Measurements from ENCODE around the gene CEP63. TPM values are rescaled to one million over a fixed set of nuclear protein-coding genes. Genes with fewer than 3 reads are reported as not detected.

Gene CEP63
- total and polyA plus RNA-seq, 2 of the 8 experiments (the other 6 are each of a cell fraction or from before 2014, with no cell fraction given), result 5.3 to 18.2 TPM

DNA sequence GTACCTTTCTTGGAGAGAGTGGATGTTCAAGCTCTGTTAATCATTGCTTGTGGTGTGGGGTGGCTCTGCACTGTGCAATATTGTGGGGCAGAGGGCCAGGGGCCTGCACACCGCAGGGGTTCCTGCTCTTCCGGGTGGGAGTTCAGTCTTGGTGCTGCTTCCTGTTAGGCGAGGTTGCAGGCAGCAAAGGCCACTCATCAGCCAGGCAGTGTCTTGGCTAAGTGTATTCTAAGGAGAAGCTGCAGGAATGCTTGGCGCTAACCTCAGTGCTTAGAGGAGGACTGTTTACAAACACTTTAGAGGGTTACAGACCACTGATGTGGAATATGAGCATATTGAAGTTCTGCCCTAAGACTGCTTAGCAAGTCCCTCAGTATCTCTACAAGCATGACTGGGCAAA, 81.7 kb downstream of the CEP63 start:
- no peak overlapping the region for H3K18ac ChIP-seq (ENCODE audit: extremely low read depth, low read length)
- H2BK12ac ChIP-seq (ENCODE audit: low read depth, low read length), result no peak overlapping the region
- H4K20me1 ChIP-seq (replicated peaks in 1 of 2; ENCODE audit: control insufficient read depth in 1 of 2, insufficient read depth in 2 of 2, low read length in 2 of 2), result no peaks in the 10 kb centered on the region
- H2BK5ac ChIP-seq (ENCODE audit: low read depth, low read length), result no peak overlapping the region
- H2AK5ac ChIP-seq (ENCODE audit: low read depth, low read length), result no peak overlapping the region
- no peak overlapping the region for H3K4me3 ChIP-seq (ENCODE audit: extremely low read depth in 1 of 4, insufficient read depth in 2 of 4, low read depth in 3 of 4, low read length in 4 of 4)
- no peak overlapping the region for H2AFZ ChIP-seq (ENCODE audit: low read length)
- H3K9ac ChIP-seq (replicated peaks in 1 of 4; ENCODE audit: extremely low read depth in 1 of 4, low read depth in 3 of 4, low read length in 3 of 4), result no peak overlapping the region
- no peaks in the 10 kb centered on the region for H3K79me1 ChIP-seq (ENCODE audit: low read depth, low read length)
- no peaks in the 10 kb centered on the region for H3K4me1 ChIP-seq (replicated peaks in 1 of 4; ENCODE audit: control insufficient read depth in 3 of 4, insufficient read depth in 4 of 4, low read length in 3 of 4)
- H3K27me3 ChIP-seq (replicated peaks in 1 of 4; ENCODE audit: control insufficient read depth in 3 of 4, extremely low read depth in 1 of 4, insufficient read depth in 3 of 4, low read length in 3 of 4), result no peaks in the 10 kb centered on the region
- H3K9me3 ChIP-seq (ENCODE audit: insufficient read depth in 2 of 2, low read depth in 1 of 2, low read length in 1 of 2), result peaks cover 16 to 17% of the 10 kb centered on the region in 2 experiments
- TF ChIP-seq, protein P1, sequence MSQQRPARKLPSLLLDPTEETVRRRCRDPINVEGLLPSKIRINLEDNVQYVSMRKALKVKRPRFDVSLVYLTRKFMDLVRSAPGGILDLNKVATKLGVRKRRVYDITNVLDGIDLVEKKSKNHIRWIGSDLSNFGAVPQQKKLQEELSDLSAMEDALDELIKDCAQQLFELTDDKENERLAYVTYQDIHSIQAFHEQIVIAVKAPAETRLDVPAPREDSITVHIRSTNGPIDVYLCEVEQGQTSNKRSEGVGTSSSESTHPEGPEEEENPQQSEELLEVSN (IDR thresholded peaks at IDR 0.05), result no peak
- TF ChIP-seq RBBP5 (IDR thresholded peaks at IDR 0.05; ENCODE audit: borderline replicate concordance, low read depth, low read length) (no peak), POLR2AphosphoS5 (IDR thresholded peaks at IDR 0.05; ENCODE audit: low read depth, low read length) (no peak), KDM1A (IDR thresholded peaks at IDR 0.05; ENCODE audit: borderline replicate concordance, low read length) (no peak), RFX5 (IDR thresholded peaks at IDR 0.05; ENCODE audit: borderline replicate concordance, low read depth, low read length) (no peak), MAFK (IDR thresholded peaks at IDR 0.05; ENCODE audit: low read depth, low read length) (no peak), KDM5A (IDR thresholded peaks at IDR 0.05; ENCODE audit: low read length) (no peak), TCF12 (IDR thresholded peaks at IDR 0.05; ENCODE audit: low read depth, low read length) (no peak), CTBP2 (IDR thresholded peaks at IDR 0.05; ENCODE audit: borderline replicate concordance, insufficient read depth, insufficient read length, low read length) (no peak), NANOG (IDR thresholded peaks at IDR 0.05; ENCODE audit: insufficient read depth, low read depth, low read length, poor library complexity, severe bottlenecking) (no peak)
- TF ChIP-seq, protein P2, sequence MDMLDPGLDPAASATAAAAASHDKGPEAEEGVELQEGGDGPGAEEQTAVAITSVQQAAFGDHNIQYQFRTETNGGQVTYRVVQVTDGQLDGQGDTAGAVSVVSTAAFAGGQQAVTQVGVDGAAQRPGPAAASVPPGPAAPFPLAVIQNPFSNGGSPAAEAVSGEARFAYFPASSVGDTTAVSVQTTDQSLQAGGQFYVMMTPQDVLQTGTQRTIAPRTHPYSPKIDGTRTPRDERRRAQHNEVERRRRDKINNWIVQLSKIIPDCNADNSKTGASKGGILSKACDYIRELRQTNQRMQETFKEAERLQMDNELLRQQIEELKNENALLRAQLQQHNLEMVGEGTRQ (IDR thresholded peaks at IDR 0.05; ENCODE audit: low read length), result no peak
- H3K14ac ChIP-seq (ENCODE audit: insufficient read length), result no peak overlapping the region
- no peaks in the 10 kb centered on the region for H3K79me2 ChIP-seq (ENCODE audit: control insufficient read depth in 1 of 2, insufficient read depth in 2 of 2, low read length in 2 of 2)
- H4K5ac ChIP-seq (ENCODE audit: insufficient read length, low read depth, low read length), result no peak overlapping the region
- CTCF ChIA-PET (ENCODE audit: partially characterized antibody), result interaction anchor here (0.6 kb wide), 1 partner anchor 72 kb away, joined by 3 read pairs; no protein-coding TSS in a partner anchor
- H2BK120ac ChIP-seq (replicated peaks; ENCODE audit: low read depth, low read length), result no peak overlapping the region
- no peak overlapping the region for H4K91ac ChIP-seq (replicated peaks; ENCODE audit: insufficient read length, low read length)
- no peak overlapping the region for H3K23ac ChIP-seq (ENCODE audit: insufficient read length)
- no peaks in the 10 kb centered on the region for H3K23me2 ChIP-seq (ENCODE audit: low read depth, low read length)
- H3K36me3 ChIP-seq (ENCODE audit: control insufficient read depth in 2 of 4, insufficient read depth in 4 of 4, low read length in 3 of 4), result no peaks in the 10 kb centered on the region
- WGBS, 2 experiments (ENCODE audit: extremely low coverage in 1 of 2, insufficient coverage in 1 of 2, insufficient read length in 1 of 2, insufficient replicate concordance in 2 of 2, low coverage in 1 of 2, low lambda C conversion rate in 2 of 2, missing lambda C conversion rate in 1 of 2), result 80% methylated on average over 4 of the region's 4 CpGs; no CpG with 5 or more reads in 1 of the 2 experiments
- H4K8ac ChIP-seq (ENCODE audit: extremely low read depth, insufficient read depth, low read length), result no peak overlapping the region
- POLR2A ChIA-PET (ENCODE audit: partially characterized antibody), result interaction anchor here (0.6 to 1.1 kb wide), 2 partner anchors 9 to 10 kb away, joined by 3 read pairs; no protein-coding TSS in a partner anchor
- no peak overlapping the region for H3K56ac ChIP-seq (replicated peaks; ENCODE audit: insufficient read length, low read depth, low read length)
- H3K27ac ChIP-seq (ENCODE audit: low read depth, low read length), result no peak overlapping the region
- no peak overlapping the region for H2BK20ac ChIP-seq (ENCODE audit: low read length)
- H3K4me2 ChIP-seq (ENCODE audit: insufficient read depth in 1 of 2, low read depth in 2 of 2, low read length in 2 of 2), result no peak overlapping the region
- FAIRE-seq, result no peak
- DNase-seq (ENCODE audit: low read depth in 1 of 2, low spot score in 2 of 2), result no peak
- no peak overlapping the region for H3K4ac ChIP-seq (replicated peaks; ENCODE audit: insufficient read length, low read depth, low read length)
- no peak overlapping the region for H2BK15ac ChIP-seq (ENCODE audit: low read length)

Measured in H1 (cell line).